KMS-11 (cell line): ENCODE data around the gene POLN.

Experiments
- H2AFZ ChIP-seq: fragments of 200-600 bp; sonication (generic); 2 replicates; pipeline ENCODE4 v1.6.1; 2016; ENCODE audit warnings: antibody characterized with exemption, mixed run types, low read depth
- H3K27ac ChIP-seq: fragments of 200-600 bp; sonication (generic); 2 replicates; pipeline ENCODE4 v1.6.1; 2016; ENCODE audit warnings: mild to moderate bottlenecking, mixed run types
- H3K27me3 ChIP-seq: fragments of 200-600 bp; sonication (generic); 2 replicates; pipeline ENCODE4 v1.6.1; 2017; ENCODE audit warnings: mild to moderate bottlenecking, low read depth, mixed run types, moderate library complexity; ENCODE audit not compliant: insufficient read depth
- H3K36me3 ChIP-seq: fragments of 200-600 bp; sonication (generic); 2 replicates; pipeline ENCODE4 v1.6.1; 2017; ENCODE audit warnings: mild to moderate bottlenecking, mixed run types; ENCODE audit not compliant: insufficient read depth
- H3K4me1 ChIP-seq: fragments of 200-600 bp; sonication (generic); 2 replicates; pipeline ENCODE4 v1.6.1; 2016; ENCODE audit warnings: mild to moderate bottlenecking, low read depth, mixed run types; ENCODE audit not compliant: poor library complexity, severe bottlenecking
- H3K4me2 ChIP-seq: fragments of 200-600 bp; sonication (generic); 2 replicates; pipeline ENCODE4 v1.7.0; 2016; ENCODE audit warnings: mild to moderate bottlenecking, mixed run types
- H3K4me3 ChIP-seq: fragments of 200-600 bp; sonication (generic); IDR thresholded peaks from 2 replicates; pipeline ENCODE4 v1.6.1; 2017; ENCODE audit warnings: low read depth, low read length, mixed read lengths; ENCODE audit not compliant: insufficient read depth
- H3K79me2 ChIP-seq: fragments of 200-600 bp; sonication (generic); 2 replicates; pipeline ENCODE4 v1.6.1; 2016; ENCODE audit warnings: low read depth, mixed run types; ENCODE audit not compliant: insufficient read depth
- H3K9ac ChIP-seq: fragments of 200-600 bp; sonication (generic); 2 replicates; pipeline ENCODE4 v1.6.1; 2016; ENCODE audit warnings: mild to moderate bottlenecking, mixed run types
- H4K20me1 ChIP-seq: fragments of 200-600 bp; sonication (generic); 2 replicates; pipeline ENCODE4 v1.6.1; 2016; ENCODE audit warnings: mild to moderate bottlenecking, mixed run types; ENCODE audit not compliant: insufficient read depth
- CTCF ChIP-seq: fragments of 200-600 bp; sonication (generic); conservative IDR thresholded peaks from 2 replicates; pipeline ENCODE4 v1.6.1; 2017; ENCODE audit warnings: low read depth, mild to moderate bottlenecking, antibody characterized with exemption, low read length, moderate library complexity, mixed read lengths

POLN gene

GRCh38 chr4:2025817-2026216, 216.1 kb downstream of the POLN start:
- Histone ChIP-seq H3K79me2 (no peaks in the 10 kb centered on the region), H3K4me1 (no peaks in the 10 kb centered on the region), H3K27me3 (no peaks in the 10 kb centered on the region), H3K27ac (no peak overlapping the region), H3K36me3 (no peaks in the 10 kb centered on the region), H3K4me3 (no peak overlapping the region), H3K9ac (no peak overlapping the region), H3K4me2 (no peak overlapping the region), H2AFZ (no peak overlapping the region), H4K20me1 (no peaks in the 10 kb centered on the region)
- TF ChIP-seq CTCF: no peak

GRCh38 chr4:2024683-2025082, 217.2 kb downstream of the POLN start:
- TF ChIP-seq CTCF: no peak

More at GRCh38 chr4:2024683-2025082, 217.2 kb downstream of the POLN start:
- H3K27me3 ChIP-seq: no peaks in the 10 kb centered on the region
- H3K36me3 ChIP-seq: no peaks in the 10 kb centered on the region
- no peaks in the 10 kb centered on the region for H3K4me1 ChIP-seq
- no peak overlapping the region for H3K9ac ChIP-seq
- no peak overlapping the region for H2AFZ ChIP-seq
- H3K4me2 ChIP-seq: no peak overlapping the region
- H3K4me3 ChIP-seq: no peak overlapping the region
- H3K27ac ChIP-seq: no peak overlapping the region
- no peaks in the 10 kb centered on the region for H4K20me1 ChIP-seq
- H3K79me2 ChIP-seq: no peaks in the 10 kb centered on the region
